ENCODE results near the gene APBB2.

APBB2 gene

DNA sequence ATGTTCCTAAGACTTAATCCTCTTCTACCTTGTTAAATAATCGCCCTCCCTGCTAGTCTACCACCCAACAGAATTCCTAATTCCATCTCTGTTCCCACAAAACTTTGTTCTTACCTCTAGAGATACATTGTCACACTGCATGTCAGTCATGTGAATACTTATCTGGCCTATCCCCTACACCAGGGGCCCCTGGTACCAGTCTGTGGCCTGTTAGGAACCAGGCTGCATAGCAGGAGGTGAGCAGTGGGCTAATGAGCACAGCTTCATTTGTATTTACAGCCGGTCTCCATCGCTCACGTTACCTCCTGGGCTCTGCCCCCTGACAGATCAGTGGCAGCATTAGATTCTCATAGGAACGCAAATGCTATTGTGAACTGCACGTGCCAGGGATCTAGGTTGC lies 73.9 kb downstream of the APBB2 start:
- Histone ChIP-seq H3K4me2 (ENCODE audit: low read length) (no peak overlapping the region), H3K27ac (ENCODE audit: low read depth, low read length, poor library complexity, severe bottlenecking) (no peak overlapping the region), H2AFZ (ENCODE audit: low read length) (no peak overlapping the region), H3K4me3 (ENCODE audit: low read depth, low read length, poor library complexity, severe bottlenecking) (no peak overlapping the region), H3K79me2 (ENCODE audit: insufficient read depth, low read length) (no peaks in the 10 kb centered on the region), H3K9me2 (ENCODE audit: low read depth, low read length) (no peaks in the 10 kb centered on the region), H3K27me3 (ENCODE audit: insufficient read depth, low read length) (no peaks in the 10 kb centered on the region), H4K20me1 (ENCODE audit: insufficient read depth, low read length) (no peaks in the 10 kb centered on the region), H3K4me1 (ENCODE audit: insufficient read depth, low read length, severe bottlenecking) (no peaks in the 10 kb centered on the region), H3F3A (ENCODE audit: insufficient read depth, low read length) (no peaks in the 10 kb centered on the region), H3K9me3 (ENCODE audit: low read length) (no peaks in the 10 kb centered on the region), H3K36me3 (ENCODE audit: insufficient read depth, low read length) (no peaks in the 10 kb centered on the region), H3K9ac (ENCODE audit: low read length) (no peak overlapping the region)
- no peak for TF ChIP-seq EZH2 (IDR thresholded peaks at IDR 0.05; ENCODE audit: borderline replicate concordance, low read length)
- TF ChIP-seq, protein P1, sequence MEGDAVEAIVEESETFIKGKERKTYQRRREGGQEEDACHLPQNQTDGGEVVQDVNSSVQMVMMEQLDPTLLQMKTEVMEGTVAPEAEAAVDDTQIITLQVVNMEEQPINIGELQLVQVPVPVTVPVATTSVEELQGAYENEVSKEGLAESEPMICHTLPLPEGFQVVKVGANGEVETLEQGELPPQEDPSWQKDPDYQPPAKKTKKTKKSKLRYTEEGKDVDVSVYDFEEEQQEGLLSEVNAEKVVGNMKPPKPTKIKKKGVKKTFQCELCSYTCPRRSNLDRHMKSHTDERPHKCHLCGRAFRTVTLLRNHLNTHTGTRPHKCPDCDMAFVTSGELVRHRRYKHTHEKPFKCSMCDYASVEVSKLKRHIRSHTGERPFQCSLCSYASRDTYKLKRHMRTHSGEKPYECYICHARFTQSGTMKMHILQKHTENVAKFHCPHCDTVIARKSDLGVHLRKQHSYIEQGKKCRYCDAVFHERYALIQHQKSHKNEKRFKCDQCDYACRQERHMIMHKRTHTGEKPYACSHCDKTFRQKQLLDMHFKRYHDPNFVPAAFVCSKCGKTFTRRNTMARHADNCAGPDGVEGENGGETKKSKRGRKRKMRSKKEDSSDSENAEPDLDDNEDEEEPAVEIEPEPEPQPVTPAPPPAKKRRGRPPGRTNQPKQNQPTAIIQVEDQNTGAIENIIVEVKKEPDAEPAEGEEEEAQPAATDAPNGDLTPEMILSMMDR (IDR thresholded peaks at IDR 0.05; ENCODE audit: low read length), result no peak

DNA sequence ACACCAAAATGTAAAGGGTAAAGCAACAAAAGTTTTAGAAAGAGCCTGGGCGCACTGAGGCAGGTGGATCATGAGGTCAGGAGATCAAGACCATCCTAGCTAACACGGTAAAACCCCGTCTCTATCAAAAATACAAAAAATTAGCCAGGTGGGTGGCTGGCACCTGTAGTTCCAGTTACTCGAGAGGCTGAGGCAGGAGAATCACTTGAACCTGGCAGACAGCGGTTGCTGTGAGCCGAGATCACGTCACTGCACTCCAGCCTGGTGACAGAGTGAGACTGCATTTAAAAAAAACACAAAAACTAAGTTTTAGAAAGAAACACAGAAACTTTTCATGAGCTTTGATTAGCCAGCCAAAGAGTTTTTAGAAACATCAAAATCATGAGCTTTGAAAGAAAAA lies 76.5 kb downstream of the APBB2 start:
- Histone ChIP-seq H3K4me2 (ENCODE audit: low read length) (no peak overlapping the region), H3K27ac (ENCODE audit: low read depth, low read length, poor library complexity, severe bottlenecking) (no peak overlapping the region), H3K4me3 (ENCODE audit: low read depth, low read length, poor library complexity, severe bottlenecking) (no peak overlapping the region), H2AFZ (ENCODE audit: low read length) (no peak overlapping the region), H4K20me1 (ENCODE audit: insufficient read depth, low read length) (no peaks in the 10 kb centered on the region), H3K27me3 (ENCODE audit: insufficient read depth, low read length) (no peaks in the 10 kb centered on the region), H3K9me2 (ENCODE audit: low read depth, low read length) (no peaks in the 10 kb centered on the region), H3K9me3 (ENCODE audit: low read length) (no peaks in the 10 kb centered on the region), H3F3A (ENCODE audit: insufficient read depth, low read length) (no peaks in the 10 kb centered on the region), H3K79me2 (ENCODE audit: insufficient read depth, low read length) (no peaks in the 10 kb centered on the region), H3K9ac (ENCODE audit: low read length) (no peak overlapping the region), H3K4me1 (ENCODE audit: insufficient read depth, low read length, severe bottlenecking) (no peaks in the 10 kb centered on the region), H3K36me3 (ENCODE audit: insufficient read depth, low read length) (no peaks in the 10 kb centered on the region)
- no peak for TF ChIP-seq EZH2 (IDR thresholded peaks at IDR 0.05; ENCODE audit: borderline replicate concordance, low read length)
- TF ChIP-seq, protein P1 (IDR thresholded peaks at IDR 0.05; ENCODE audit: low read length), result no peak

DNA sequence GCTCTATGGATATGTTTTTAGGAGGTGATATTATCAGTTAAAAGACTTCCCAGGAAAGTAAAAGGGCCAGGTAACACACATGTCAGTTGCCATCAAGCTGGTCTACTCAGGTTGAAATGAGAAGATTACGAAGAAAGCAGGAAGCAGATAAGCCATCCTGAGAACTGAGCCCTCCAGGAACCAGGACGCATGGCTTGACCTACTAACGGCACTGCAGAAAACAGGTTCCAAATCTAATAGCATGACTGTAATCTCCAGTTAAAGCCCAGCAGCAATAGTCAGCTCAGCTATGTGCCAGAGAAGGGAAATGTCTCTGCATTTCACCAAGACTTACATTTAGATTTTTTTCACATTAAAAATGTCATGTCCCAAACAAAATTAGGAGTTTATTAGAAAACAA lies 77.9 kb downstream of the APBB2 start:
- Histone ChIP-seq H3K9me2 (ENCODE audit: low read depth, low read length) (no peaks in the 10 kb centered on the region), H4K20me1 (ENCODE audit: insufficient read depth, low read length) (no peaks in the 10 kb centered on the region), H3K4me2 (ENCODE audit: low read length) (no peak overlapping the region), H2AFZ (ENCODE audit: low read length) (no peak overlapping the region), H3K27me3 (ENCODE audit: insufficient read depth, low read length) (no peaks in the 10 kb centered on the region), H3K4me1 (ENCODE audit: insufficient read depth, low read length, severe bottlenecking) (no peaks in the 10 kb centered on the region), H3F3A (ENCODE audit: insufficient read depth, low read length) (no peaks in the 10 kb centered on the region), H3K4me3 (ENCODE audit: low read depth, low read length, poor library complexity, severe bottlenecking) (no peak overlapping the region), H3K27ac (ENCODE audit: low read depth, low read length, poor library complexity, severe bottlenecking) (no peak overlapping the region), H3K9me3 (ENCODE audit: low read length) (no peaks in the 10 kb centered on the region), H3K9ac (ENCODE audit: low read length) (no peak overlapping the region), H3K36me3 (ENCODE audit: insufficient read depth, low read length) (no peaks in the 10 kb centered on the region), H3K79me2 (ENCODE audit: insufficient read depth, low read length) (no peaks in the 10 kb centered on the region)
- TF ChIP-seq, protein P1 (IDR thresholded peaks at IDR 0.05; ENCODE audit: low read length), result no peak
- TF ChIP-seq EZH2 (IDR thresholded peaks at IDR 0.05; ENCODE audit: borderline replicate concordance, low read length), result no peak

Measured in OCI-LY1 (cell line).